NCI-H2227 treated with DMSO at 0.1 percent for 48 hours (cell line): ENCODE measurements around the gene RASD2.

Source experiments
- DNase-seq: peaks from one replicate; lab custom pipeline; 2025; lab: John Stamatoyannopoulos, UW

RASD2 gene

DNA sequence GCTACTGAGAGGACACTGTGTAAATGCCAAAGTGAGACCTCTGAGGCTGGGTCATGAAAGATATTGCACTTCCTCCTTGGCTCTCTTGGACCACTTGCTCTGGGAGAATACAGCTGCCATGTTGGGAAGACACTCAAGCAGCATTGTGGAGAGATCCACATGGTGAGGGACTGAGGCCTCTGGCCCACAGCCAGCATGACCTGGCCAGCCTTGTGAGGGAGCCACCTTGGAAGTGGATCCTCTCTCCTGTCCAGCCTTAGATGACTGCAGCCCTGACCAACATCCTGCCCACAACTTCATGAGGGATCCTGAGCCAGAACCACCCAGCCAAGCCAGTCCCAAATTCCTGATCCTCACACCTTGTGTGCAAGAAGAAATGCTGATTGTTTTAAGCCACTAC, 46.1 kb downstream of the RASD2 start:
- no peak for DNase-seq

DNA sequence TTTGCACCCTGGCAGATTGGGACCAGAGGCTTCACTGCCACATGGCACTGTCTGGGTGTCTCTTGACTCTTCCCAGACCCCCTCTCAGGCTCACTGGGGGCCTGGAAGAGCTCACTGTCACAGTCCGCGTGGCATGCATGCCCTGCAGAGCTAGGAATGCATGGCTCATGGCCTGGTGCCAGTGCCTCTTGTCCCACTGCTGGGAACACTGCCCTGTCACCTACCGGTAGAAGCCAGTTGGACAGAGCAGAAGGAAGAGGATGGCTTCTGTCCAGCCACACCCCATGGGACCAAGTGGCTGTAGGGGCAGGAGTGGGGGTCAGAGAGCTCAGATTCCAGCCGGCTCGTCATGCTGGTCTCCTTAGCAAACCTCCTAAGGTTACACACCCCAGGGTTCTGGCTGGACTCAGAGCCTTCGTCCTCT, 46.8 kb downstream of the RASD2 start:
- DNase-seq = no peak

DNA sequence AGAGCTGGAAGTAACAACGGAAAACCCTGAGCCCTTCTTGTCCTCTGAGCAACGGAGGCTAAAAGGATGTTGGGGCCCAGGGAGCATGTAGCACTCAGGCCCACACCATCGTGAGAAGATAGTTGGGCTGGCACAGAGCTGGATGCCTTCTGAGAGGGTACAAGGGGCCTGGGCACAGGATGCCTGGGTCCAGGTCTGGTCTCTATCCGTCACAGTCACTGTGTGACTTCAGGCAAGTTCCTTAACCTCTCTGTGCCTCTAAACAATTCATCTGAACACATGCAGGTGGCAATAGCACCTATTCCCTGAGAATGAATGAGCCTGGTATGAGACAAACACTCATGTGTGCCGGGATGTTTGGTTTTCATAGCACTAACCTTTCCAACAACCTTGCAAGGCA, 47.3 kb downstream of the RASD2 start:
- DNase-seq = no peak

DNA sequence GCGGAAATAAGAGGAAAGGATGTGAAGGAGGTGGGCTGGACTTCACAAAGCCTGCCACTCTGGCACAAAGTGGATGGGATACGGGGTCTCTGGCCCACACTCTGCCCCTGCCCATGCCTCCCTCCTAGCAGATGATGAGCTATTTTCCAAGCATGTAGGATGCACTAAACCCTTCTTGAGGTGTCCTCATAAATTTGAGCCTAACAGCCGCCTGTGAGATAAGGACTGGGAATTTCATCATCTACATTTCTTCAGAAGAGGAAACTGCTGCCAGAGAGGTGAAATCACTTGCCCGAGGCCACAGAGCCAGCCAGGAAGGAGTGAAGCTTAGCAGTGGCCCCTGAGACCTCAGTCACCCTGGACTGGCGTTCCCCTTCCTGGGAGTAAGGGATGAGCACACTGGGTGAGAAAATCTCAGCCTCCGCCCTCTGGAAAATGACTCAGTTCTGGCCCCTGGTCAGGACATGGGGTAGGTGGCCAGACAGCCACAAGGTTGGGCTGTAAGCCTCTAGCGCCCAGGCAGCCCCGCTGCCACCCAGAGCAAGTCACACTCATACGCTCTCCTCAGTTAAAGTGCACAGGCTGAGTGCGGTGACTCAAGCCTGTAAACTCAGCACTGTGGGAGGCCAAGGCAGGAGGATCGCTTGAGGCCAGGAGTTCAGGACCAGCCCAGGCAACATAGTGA, 48.6 kb downstream of the RASD2 start:
- no peak for DNase-seq

DNA sequence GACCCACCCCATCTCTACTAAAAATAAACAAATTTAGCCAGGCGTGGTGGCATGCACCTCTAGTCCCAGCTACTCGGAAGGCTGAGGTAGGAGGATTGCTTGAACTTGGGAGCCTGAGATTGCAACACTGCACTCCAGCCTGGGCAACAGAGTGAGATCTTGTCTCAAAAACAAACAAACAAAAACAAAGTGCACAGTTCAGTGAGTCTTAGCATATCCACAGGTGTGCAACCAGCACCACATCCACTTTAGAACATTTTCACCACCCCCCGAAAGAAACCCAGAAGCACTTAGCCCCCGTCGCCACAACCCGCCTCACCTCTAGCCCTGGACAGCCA, 49.1 kb downstream of the RASD2 start:
- no peak for DNase-seq

DNA sequence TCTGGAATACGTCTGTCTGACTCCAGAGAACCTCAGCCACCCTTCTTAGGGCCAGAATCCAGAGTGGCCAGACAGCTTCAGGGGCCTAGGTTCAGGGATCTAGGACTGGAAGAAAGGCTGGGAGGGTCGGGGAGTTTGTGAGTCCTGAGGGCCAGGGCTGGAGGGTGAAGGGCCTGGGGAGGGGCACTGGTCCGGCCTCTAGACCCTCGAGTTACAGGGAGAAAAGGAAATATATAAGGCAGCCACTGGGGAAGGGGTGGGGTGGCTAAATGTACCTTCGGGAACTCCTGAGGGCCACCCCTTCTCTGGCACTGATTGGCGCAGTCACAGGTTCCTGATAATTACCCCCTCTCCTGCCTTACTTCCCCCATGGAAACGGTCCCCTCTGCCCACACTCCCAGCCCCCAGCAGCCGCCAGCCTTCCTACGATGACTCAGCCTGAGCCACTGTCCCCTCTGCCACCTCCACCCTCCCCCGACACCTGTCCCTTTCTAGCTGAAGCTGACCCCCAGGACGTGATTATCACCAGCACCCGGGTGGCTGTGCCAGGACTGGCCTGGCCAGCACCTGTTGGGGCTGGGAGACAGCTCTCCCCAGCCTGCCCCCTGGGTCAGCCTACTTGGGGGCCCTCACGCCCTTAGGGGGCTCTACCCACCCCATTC, 50.1 kb downstream of the RASD2 start:
- DNase-seq = no peak

DNA sequence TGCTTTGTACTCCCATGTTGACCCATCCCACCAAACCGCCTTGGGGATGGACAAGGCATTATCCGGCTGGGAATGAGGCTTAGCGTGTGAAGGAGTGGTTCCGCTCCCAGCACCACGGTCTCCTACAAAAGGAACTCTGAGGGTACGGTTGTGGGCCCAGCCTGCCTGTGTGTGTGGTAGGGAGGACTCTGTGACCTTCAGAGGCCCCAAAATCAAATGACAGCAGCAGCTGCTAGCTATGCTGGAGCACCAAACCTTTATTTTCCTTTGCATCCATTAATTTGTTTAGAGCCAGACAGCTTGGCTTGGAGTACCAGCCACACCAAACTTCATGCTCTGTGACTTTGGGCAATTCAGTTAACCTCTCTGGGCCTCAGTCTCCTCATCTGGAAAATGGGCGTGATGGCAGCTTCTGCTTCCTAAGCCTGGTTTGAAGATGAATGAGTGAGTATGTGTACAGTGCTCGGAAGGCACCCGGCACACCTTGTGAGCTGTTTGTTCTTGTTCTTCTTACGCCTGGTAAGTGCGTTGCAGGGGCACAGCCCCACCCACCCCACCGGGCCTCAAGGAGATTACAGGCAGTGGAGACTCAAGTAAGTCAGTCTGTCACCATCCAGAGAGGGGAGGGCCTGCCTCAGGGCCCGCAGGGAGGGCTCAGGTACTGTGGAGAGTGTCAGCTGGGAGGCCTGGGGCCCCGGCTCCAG, 51.2 kb downstream of the RASD2 start:
- no peak for DNase-seq

DNA sequence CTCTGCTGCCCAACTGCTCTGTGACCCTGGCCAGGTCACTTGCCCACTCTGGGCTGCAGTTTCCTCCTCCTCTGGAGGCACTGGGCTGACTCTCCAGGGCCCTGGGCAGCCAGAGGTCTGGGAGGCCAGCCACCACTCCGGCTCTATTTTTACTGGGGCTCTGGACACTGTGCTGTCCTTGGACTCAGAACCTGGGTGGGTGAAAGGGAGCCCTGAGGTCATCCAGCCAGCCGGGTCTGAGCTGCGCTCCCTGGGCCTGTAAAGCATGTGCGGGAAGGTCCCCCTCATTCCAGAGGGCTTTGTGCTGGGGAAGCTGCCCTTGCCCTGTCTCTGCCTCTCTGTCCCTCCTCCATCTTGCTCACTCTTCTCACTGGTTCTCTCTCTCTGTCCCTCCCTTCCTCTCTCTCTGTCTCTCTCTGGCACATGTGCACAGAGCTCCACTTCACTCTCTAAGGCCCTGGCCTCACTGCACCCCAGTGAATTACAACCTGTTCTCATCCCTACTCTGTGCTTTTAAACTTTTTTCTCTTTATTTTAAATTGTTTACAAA, 51.9 kb downstream of the RASD2 start:
- no peak for DNase-seq

DNA sequence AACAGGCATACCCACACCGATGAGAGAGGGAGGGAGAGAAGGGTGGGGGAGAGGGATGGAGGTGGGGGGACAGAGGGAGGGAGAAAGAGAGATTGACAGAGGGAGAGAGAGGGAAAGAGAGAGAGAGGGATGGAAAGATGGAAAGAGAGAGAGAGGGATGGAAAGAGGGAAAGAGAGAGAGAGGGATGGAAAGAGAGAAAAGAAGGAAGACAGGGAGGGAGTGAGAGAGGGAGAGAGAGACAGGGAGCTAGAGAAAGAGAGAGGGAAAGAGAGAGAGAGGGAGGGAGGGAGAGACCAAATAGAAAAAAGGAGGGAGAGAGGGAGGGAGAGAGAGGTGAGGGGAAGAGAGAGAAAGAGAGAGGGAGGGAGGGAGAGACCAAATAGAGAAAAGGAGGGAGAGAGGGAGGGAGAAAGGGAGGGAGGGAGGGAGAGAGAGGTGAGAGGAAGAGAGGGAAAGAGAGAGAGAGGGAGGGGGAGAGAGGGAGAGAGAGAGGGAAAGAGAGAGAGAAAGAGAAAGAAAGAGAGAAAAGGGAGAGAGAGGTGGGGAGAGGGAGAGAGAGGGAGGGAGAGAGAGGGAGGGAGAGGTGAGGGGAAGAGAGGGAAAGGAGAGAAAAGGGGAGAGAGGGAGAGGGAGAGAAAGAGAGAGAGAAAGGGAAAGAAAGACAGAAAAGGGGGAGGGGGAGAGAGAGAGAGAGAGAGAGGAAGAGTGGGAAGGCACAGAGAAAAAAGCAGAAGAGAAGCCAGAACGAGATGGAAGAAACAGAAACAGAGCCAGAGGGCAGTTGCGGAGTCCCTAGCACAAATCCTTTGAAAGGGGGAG, 52.6 kb downstream of the RASD2 start:
- DNase-seq = no peak

DNA sequence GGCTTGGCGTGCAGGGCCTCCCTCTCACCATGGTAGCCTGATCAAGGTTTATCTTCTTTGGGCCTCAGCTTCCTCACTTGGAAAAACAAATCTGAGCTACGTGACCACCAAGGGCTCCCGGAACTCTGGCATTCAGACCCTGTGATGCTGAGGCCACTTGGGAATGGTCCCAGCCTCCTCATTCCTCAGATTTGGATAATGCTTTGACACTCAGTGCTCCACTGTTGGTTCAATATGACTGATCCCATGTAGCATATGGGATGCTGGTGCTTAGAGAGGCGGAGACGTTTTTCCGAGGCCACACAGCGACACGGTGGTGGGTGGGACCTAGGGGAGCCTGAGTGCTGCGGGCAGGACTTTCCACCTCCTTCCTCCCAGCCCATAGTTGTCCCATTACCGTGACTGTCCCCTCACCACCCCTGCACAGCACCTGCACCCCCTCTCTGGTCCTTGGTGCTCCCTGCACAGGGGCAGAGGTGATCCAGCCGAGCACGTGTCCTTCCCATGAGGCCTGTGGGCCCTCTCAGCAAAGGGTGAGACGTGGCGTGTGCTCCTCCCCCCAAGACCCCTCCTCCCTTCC, 53.4 kb downstream of the RASD2 start:
- no peak for DNase-seq

DNA sequence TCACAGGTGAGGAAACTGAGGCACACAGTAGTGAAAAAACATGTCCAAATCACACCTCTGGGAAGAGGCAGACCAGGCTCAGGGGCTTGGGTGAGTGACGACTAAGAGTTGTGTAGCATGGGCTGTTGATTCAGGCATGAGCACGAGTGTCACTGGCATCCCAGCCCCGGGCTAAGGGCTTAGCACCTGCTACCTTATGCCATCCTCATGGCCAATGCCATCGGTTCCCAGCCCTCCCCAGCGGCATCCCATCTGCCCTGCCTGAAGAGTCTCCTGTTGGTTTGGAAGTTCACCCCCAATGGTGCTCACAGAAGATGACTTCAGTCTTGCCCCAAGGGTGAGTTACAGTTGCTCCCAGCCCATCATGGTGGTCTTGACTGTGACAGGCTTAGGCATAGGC, 54.1 kb downstream of the RASD2 start:
- DNase-seq = no peak

DNA sequence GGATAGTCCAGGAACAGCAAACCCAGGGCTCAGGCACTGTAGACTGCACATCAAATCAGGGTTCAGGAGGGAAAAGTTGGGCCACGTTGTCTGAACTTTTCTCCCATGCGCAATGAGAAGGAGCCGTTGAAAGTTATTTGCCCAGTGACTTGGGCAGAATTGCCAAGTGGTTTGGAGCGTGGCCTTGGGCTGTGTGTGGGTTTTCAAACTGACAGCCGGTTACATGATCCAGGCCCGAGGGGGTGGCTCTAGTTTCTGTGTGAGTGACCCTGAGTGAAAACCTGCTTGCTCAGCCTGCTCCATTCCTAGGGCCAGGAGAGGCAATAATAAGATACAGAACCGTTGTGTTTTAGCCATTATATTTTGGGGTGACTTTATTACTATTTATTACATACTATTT, 56.2 kb downstream of the RASD2 start:
- no peak for DNase-seq

DNA sequence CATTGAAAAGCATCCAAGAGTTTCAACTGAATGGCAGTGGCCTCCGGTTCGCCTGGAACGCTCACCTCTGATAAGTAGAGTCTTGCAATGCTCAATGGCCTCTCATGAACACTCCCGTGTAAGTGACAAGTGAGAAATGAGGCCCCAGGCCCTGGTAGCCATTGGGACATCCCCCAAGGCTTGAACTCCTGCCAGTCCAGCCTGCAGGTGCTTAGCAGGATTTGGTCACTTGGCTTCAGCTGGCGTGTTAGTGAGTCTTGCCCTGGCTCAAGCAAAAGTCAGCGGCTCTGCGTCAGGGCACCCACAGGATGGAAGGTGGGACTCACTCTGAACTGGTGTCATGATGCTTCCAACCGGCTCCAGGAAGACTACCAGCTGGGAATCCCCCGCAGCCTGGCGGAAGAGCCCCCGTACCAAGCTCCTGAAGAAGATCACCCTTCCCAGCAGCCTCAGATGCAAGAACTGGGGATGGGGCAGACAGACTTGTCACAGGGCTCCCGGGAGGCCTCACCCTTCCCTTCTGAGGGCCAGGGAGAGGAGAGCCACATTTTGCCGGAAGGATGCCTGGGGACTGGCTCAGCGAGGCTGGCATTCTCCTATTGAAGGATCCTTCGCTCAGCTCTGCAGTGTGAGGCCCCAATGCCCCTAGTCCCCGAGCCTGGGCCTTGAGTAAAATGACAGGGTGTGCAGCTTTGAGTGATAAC, 57.2 kb downstream of the RASD2 start:
- DNase-seq = no peak

DNA sequence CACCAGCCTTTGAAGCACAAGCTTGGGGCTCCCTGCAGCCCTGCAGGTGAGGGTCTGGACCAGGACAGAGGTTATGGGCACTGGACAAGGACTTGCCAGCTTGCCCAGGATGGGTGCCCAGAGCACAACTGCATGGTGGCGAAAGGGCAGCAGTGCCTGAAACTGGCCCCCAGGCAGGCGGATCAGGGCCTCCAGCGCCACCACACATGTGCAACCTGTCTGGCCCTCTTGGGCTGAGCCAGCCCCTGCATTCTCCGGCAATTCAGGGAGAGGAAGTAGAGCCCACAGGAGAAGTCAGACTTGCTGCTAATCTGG, 57.7 kb downstream of the RASD2 start:
- DNase-seq = no peak

DNA sequence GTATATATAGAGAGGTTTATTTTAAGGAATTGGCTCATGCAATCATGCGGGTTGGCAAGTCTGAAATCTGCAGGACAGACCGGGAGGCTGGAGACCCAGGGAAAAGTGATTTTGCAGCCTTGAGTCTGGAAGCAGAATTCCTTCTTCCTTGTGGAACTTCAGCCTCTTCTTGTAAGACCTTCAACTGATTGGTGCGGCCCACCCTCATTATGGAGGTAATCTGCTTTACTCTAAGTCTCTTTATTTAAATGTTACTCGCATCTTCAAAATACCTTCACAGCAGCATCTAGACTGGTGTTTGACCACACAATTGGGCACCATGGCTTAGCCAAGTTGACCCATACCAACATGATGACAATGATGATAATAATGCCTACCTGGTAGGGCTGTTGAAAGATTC, 58.7 kb downstream of the RASD2 start:
- DNase-seq = no peak

DNA sequence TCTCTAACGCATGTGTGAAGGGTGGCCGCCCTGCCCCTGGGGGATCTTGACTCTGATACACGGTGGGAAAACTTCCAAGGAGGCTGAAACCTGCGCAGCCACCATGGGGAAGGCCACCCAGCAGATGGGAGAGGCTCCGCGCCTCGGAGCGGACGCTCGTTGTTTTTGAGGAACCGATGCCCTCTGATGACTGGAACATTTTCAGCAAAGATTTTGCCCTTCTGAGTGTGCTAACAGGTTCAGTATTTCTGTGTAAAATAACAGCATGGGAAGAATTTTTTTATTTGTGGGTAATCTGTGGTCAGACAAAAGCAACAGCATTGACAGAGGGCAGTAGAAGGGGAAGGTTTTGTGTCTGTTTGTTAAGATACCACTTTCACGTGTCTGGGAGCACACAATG, 59.8 kb downstream of the RASD2 start:
- no peak for DNase-seq

DNA sequence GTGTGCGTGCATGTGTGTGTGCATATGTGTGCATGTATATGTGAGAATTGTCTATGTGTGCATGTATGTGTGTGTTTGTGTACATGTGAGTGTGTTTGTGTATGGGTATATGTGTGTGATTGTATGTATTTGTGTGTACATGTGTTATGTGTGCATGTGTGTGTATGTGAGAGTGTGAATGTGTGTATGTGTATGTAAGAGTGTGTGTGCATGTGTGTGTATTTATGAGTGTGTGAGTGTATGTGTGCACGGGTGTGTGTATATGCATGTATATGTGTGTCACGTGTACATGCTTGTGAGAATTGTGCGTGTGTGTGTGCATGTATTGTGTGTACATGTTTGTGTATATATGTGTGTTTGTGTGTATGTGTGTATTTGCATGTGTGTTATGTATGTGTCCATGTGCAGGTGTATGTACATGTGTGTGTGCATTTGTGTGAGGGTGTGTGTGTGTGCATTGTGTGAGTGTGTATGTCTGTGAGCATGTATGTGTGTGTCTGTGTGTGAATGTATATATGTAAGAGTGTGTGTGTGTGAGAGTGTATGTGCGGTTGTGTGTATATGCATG, 60.5 kb downstream of the RASD2 start:
- no peak for DNase-seq

DNA sequence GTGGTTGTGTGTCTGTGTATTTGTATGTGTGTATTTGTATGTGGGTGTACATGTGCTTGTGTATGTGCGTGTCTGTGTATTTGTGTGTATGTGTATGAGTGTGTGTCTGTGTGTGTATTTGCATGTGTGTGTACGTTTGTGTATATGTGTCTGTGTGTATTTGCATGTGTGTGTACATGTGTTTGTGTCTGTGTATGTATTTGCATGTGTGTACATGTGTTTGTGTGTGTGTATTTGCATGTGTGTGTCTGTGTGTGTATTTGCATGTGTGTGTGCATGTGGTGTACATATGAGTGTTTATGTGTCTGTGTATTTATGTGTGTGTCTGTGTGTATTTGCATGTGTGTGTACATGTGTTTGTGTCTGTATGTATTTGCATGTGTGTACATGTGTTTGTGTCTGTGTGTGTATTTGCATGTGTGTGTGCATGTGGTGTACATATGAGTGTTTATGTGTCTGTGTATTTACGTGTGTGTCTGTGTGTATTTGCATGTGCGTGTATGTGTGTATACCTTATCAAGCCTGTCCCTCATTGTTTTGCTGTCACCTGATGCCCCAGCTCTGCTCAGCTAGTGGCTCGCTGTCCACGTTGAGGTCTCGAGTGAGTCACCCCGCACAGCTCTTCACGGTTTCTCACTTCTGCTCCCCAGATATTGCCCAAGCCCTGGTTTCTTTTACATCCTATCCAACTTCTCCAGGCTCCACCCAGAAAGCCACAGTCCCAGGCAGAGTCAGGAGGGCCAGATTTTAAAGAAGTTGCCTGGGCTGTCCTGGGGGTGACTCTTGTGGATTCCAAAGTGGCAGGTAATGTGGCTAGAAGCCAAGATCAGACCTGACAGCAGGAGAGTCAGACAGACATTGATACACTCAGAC, 61.3 kb downstream of the RASD2 start:
- DNase-seq = no peak
